Measurements from ENCODE around the gene PLXDC1. TPM values are rescaled to one million over a fixed set of nuclear protein-coding genes. Genes with fewer than 3 reads are reported as not detected.

Gene PLXDC1
- total and polyA plus RNA-seq, 2 of the 13 experiments (the other 11 are each of a cell fraction or from before 2014, with no cell fraction given): not detected

DNA sequence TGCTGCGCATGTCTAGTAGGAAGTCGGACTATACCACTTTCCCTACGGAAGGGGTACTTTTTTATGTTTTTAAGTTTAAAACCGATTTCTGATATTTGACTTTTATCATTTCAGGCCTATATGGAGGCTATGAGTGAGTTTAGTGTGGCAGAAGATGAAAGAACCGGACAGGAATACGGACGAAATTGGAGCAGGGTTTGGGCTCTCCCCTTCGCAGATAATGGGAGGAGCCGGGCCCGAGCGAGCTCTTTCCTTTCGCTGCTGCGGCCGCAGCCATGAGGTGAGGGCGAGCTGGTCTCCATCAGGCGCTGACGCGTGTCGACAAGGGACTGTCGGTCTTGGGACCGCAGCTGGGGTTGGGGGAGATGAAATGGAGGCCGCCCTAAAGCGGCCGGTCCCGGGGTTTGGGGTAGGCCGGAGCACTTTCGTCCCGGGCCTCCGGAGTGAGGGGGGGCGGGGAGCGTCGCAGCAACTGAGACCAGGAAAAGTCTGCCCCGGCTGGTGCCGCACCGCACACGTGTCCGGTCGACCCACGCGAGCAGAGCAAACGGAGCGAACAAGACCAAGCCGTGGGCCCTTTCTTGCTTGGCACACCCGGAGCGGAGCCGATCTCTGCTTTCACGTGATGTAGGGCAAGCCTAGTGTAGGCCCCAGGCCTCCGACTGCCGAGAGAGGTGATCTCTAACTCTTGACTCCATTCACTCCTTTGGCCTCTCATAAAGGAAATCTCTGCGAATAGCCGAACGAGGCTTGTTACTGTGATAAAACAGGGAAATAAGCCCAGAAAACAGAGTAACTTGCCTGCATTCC is 48.8 kb upstream of the PLXDC1 start, which contains the start of gene RPL19 (continued):
- TF ChIP-seq, protein P1, sequence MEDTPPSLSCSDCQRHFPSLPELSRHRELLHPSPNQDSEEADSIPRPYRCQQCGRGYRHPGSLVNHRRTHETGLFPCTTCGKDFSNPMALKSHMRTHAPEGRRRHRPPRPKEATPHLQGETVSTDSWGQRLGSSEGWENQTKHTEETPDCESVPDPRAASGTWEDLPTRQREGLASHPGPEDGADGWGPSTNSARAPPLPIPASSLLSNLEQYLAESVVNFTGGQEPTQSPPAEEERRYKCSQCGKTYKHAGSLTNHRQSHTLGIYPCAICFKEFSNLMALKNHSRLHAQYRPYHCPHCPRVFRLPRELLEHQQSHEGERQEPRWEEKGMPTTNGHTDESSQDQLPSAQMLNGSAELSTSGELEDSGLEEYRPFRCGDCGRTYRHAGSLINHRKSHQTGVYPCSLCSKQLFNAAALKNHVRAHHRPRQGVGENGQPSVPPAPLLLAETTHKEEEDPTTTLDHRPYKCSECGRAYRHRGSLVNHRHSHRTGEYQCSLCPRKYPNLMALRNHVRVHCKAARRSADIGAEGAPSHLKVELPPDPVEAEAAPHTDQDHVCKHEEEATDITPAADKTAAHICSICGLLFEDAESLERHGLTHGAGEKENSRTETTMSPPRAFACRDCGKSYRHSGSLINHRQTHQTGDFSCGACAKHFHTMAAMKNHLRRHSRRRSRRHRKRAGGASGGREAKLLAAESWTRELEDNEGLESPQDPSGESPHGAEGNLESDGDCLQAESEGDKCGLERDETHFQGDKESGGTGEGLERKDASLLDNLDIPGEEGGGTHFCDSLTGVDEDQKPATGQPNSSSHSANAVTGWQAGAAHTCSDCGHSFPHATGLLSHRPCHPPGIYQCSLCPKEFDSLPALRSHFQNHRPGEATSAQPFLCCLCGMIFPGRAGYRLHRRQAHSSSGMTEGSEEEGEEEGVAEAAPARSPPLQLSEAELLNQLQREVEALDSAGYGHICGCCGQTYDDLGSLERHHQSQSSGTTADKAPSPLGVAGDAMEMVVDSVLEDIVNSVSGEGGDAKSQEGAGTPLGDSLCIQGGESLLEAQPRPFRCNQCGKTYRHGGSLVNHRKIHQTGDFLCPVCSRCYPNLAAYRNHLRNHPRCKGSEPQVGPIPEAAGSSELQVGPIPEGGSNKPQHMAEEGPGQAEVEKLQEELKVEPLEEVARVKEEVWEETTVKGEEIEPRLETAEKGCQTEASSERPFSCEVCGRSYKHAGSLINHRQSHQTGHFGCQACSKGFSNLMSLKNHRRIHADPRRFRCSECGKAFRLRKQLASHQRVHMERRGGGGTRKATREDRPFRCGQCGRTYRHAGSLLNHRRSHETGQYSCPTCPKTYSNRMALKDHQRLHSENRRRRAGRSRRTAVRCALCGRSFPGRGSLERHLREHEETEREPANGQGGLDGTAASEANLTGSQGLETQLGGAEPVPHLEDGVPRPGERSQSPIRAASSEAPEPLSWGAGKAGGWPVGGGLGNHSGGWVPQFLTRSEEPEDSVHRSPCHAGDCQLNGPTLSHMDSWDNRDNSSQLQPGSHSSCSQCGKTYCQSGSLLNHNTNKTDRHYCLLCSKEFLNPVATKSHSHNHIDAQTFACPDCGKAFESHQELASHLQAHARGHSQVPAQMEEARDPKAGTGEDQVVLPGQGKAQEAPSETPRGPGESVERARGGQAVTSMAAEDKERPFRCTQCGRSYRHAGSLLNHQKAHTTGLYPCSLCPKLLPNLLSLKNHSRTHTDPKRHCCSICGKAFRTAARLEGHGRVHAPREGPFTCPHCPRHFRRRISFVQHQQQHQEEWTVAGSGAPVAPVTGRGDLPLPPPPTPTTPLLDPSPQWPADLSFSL (CRISPR knock-in tag; IDR thresholded peaks at IDR 0.05): peak; percentile 64; the same call in 1 of the 2 replicates
- TF ChIP-seq ZNF550 (CRISPR knock-in tag; IDR thresholded peaks at IDR 0.05; ENCODE audit: borderline replicate concordance): no peak
- no peak for TF ChIP-seq WIZ (CRISPR knock-in tag; IDR thresholded peaks at IDR 0.05)
- peak; percentile 96 for TF ChIP-seq DRAP1 (CRISPR knock-in tag; IDR thresholded peaks at IDR 0.05)
- peak; percentile 78 for TF ChIP-seq CREM (IDR thresholded peaks at IDR 0.05)
- no peak for TF ChIP-seq CREM (CRISPR knock-in tag; IDR thresholded peaks at IDR 0.05)
- TF ChIP-seq, protein P2, sequence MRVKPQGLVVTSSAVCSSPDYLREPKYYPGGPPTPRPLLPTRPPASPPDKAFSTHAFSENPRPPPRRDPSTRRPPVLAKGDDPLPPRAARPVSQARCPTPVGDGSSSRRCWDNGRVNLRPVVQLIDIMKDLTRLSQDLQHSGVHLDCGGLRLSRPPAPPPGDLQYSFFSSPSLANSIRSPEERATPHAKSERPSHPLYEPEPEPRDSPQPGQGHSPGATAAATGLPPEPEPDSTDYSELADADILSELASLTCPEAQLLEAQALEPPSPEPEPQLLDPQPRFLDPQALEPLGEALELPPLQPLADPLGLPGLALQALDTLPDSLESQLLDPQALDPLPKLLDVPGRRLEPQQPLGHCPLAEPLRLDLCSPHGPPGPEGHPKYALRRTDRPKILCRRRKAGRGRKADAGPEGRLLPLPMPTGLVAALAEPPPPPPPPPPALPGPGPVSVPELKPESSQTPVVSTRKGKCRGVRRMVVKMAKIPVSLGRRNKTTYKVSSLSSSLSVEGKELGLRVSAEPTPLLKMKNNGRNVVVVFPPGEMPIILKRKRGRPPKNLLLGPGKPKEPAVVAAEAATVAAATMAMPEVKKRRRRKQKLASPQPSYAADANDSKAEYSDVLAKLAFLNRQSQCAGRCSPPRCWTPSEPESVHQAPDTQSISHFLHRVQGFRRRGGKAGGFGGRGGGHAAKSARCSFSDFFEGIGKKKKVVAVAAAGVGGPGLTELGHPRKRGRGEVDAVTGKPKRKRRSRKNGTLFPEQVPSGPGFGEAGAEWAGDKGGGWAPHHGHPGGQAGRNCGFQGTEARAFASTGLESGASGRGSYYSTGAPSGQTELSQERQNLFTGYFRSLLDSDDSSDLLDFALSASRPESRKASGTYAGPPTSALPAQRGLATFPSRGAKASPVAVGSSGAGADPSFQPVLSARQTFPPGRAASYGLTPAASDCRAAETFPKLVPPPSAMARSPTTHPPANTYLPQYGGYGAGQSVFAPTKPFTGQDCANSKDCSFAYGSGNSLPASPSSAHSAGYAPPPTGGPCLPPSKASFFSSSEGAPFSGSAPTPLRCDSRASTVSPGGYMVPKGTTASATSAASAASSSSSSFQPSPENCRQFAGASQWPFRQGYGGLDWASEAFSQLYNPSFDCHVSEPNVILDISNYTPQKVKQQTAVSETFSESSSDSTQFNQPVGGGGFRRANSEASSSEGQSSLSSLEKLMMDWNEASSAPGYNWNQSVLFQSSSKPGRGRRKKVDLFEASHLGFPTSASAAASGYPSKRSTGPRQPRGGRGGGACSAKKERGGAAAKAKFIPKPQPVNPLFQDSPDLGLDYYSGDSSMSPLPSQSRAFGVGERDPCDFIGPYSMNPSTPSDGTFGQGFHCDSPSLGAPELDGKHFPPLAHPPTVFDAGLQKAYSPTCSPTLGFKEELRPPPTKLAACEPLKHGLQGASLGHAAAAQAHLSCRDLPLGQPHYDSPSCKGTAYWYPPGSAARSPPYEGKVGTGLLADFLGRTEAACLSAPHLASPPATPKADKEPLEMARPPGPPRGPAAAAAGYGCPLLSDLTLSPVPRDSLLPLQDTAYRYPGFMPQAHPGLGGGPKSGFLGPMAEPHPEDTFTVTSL (CRISPR knock-in tag; IDR thresholded peaks at IDR 0.05; ENCODE audit: borderline replicate concordance): peak; percentile 11; the same call in 1 of the 2 replicates
- TF ChIP-seq ZEB1 (IDR thresholded peaks at IDR 0.05; ENCODE audit: insufficient replicate concordance, low read depth): no peak
- no peak; the same call in 1 of the 2 replicates for TF ChIP-seq PBX3 (CRISPR knock-in tag; IDR thresholded peaks at IDR 0.05; ENCODE audit: borderline replicate concordance)
- TF ChIP-seq PLRG1 (conservative IDR thresholded peaks at IDR 0.05): no peak
- TF ChIP-seq ZKSCAN1 (IDR thresholded peaks at IDR 0.05; ENCODE audit: low read length): 0 out of 2 replicates have a peak, but pooled peaks have one; percentile 46
- TF ChIP-seq KLF6 (CRISPR knock-in tag; IDR thresholded peaks at IDR 0.05): peak; percentile 88
- peak; percentile 75; the same call in 1 of the 2 replicates for TF ChIP-seq ELF4 (CRISPR knock-in tag; IDR thresholded peaks at IDR 0.05; ENCODE audit: borderline replicate concordance)
- TF ChIP-seq SALL1 (CRISPR knock-in tag; IDR thresholded peaks at IDR 0.05): peak; percentile 91
- TF ChIP-seq ZNF337 (CRISPR knock-in tag; IDR thresholded peaks at IDR 0.05; ENCODE audit: borderline replicate concordance, low read depth): peak; percentile 50; the same call in 1 of the 2 replicates
